Measurements from ENCODE around the gene PYGM.

Gene PYGM

DNA sequence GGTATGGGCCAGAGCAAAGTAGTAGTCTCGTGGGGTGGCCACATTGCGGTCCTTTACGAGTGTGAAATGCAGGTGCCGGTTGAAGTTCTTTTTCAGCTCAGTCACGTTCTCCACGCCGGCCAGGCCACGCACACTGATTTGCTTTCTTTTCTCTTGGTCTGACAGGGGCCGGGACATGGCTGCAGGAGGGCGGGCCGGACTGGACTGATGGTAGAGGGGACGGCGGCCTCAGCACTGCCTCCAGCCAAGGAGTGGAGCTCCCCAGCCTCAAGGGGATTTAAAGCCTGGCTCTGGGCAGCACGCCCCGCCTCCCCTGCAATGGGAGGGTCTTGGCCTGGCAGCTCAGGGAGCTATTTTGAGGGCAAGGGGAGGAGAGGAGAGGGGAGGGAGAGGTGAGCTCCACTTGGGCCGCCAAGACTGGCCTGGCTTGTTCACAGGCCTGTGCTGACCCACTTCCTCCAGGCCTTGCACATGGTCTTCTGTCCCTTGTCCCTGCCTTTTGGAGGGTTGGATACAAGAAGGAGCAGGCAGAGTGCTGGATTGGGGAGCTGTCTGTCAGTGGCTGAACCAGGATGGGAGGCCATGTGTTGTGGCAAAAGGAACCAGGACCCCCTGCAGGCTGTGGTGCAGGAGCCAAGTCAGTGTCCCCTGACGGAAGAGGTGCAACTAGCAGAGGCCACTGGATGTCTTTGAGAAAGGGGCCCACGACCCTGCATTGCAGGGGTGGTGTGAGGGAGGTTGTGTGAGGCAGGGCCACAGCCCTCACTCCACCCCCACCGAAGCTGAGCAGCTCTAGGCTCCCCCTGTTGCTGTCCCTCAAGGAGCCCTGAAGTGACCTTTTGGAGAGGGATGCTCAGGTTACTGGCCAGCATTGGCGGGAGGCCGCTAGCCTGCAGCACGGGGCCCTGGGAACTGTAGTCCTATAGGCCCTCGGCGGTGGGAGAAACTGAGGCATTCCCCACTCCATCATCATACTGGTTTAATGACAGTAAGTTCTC lies at the start of gene PYGM:
Gene PYGM (minus strand): TSS at position 253 of the 998 bp plus-strand sequence. CDS start 76 bp downstream, at position 177.
- DNase-seq = no peak

DNA sequence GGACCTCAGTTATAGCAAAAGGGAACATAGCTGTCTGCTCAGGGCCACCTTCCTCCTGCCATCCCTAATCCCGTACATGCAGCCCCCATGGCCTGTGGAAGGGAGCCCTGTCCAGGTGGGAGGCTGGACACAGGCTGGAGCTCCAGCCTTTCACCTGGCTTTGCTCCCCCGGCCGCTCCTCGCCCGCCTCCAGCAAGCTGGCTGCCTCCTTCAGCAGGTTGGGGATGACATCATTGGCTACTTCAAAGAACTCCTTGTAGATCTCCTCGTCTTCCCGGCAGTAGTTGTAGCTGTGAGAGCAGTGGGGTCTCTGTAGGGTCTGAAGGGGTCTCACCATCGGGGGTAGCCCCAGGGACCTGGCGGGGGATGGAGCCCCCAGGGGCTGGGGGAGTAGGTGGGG lies 45.7 kb upstream of the PYGM start:
- no peak for DNase-seq

DNA sequence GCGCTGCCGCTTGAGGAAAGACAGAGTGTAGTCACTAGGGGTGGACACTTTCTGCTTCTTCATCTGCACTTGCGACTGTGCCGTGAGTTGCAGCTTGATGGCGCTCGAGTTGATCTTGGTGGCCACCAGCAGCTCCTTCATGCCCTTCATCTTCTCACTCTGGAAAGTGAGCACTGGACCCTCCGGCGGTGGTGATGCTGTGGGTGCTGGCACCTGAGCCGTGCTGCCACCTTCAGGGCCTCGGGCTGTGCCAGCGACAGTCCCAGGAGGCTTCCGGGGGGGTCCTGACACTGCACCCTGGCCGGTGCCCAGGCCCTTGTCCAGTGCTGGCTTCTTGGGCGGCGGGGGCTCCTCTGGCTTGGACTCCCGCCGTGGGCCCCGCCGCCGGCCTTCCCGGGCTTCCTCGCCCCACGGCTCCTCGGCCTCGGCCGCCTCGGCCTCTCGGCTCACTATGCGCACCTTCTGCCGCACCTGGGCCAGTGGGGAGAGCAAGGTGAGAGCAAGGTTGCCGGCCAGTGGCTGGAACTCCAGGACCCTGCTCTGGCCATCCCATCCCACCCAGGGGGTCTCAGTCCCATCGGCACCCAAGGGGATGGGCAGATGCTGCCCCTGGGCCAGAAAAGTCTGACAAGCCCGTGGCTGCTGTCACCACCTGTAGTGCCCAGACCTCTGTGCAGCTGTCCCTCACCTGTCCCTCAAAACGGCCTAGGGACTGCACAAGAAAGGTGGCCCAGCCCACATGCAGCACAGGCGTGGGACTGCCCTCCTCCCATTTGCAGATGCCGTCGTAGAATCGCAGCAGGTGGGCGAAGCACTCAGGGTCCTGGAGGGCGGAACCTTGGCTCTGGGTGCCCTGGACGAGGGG lies 44.8 kb upstream of the PYGM start:
- no peak for DNase-seq

DNA sequence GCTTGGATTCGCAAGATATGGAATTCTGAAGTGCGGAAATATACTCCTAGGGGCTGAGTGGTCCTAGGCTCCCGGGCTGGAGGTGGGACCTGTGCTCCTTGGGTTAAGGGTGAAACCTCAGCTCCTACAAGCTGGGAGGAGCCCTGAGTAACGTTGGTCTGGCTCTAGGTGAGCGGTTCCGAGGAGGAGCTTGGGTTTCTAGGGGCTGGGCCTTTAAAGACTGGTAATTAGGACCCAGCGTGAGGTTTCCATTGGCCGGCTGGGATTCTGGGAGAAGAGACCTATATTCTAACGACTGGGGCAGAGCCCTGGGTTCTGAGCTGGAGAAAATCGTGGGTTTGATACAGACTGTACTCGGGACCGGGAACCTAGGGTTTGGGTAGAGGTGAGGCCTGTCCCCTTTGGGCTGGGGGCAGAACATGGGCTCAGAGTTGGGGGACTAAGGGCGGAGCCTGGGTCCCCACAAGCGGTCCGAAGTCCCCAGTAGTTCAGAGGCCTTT lies 44.1 kb upstream of the PYGM start:
- no peak for DNase-seq

DNA sequence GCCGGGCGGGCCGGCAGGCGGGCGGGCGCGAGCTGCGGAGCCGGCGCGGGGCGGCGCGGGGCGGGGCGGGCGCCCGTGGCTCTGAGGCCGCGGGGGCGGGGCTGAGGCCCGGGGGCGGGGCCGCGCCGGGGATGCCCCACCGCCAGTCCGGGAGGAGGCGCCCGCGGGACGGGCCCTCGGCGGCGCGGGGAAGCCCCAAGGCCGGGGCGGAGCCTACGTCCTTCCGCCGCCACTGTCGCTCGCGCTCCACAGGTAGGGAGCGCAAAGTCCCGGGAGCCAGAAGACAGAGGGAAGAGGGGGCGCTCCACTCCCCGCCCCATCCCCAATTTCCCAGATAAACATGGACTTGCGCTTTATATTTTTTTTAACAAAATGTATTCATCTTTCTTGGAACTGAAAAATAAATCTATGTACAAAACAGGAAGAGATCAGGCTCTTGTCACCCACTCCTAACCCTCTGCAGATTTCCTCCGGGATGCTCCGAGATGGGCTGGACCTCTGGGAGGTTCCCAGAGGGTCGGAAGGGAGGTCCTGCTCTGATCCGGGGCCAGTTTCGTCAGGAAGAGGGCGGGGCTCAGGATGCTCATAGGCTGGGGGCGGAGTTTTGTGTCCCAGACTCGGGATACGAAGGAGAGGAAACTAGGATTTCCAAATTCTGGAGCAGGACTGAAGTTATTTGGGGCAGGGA lies 43.5 kb upstream of the PYGM start, which contains the start of gene MAP4K2:
Gene MAP4K2 (minus strand): TSS at position 57 of the 688 bp plus-strand sequence. CDS start 65 bp downstream, outside the sequence.
- peak; percentile 74 to 88 for DNase-seq

DNA sequence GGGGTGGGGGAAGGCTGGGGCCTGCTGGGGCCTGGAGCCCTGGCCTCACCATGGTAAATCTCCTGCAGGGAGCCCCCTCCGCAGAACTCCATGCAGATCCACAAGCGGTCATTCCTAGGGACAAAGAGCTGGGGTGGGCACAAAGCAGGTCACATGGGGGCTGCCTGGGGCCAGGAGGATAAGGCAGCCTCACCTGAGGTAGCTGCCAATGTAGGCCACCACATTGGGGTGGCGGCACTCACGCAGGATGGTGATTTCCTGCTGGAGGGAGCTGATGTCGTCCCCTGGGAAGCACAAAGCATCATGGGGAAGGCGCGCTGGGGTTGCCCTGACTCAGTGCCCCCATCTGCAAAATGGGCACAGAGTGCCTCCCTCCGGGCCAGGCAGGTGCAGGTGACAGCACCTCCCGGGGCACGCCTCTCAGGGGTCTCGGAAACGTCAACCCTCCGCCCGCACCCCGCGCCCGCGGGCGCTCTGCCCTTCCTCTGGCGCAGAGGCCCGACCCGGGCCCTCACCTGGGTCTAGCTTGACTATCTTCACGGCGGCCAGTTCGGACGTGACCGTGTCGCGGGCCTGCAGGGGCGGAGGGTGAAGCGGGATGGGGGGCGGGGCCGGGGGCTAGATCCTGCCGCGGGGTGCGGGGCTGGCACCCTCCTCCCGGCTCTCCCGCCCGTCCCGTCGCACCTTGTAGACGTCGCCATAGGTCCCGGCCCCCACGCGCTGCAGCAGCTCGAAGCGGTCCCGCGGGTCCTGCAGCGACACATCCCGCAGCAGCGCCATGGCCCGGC lies 42.8 kb upstream of the PYGM start:
- no peak for DNase-seq

DNA sequence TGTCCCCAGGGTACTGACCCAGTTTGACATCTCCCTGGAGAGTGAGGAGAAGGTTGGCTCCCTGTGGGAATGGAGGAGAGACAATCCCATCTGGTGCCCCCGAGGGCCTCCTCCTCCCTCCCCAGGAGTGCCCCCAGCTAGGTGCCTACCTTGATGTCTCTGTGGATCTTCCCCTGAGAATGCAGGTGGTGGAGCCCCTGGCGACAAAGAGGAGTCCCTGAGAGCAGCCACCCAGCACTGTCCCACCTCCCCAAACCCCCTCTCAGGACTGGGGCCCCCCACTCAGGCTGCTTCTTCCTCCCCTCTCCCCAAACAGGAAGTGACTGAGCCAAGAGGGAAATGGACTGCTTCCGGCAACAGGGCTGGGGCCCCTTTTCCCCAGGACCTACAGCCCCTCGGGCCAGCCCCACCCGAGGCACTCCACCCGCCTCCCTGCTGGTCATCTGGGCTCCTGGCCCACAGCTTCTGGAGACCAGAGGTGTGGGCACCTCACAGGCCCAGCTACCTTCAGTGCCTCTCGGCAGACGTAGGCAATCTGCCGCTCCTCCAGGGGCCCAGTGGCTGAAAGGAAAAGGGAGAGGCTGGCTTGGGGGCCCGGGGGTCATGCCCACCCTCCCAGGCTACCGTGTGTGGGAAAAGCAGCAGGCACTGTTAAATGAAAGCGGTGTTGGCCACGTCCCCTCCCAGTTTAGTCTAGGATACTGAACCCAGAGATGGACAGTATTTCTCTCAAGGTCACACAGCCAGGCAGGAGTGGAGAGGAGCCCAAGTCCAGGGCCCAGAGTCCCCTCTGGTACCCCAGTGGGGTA lies 42.0 kb upstream of the PYGM start:
- DNase-seq = no peak

DNA sequence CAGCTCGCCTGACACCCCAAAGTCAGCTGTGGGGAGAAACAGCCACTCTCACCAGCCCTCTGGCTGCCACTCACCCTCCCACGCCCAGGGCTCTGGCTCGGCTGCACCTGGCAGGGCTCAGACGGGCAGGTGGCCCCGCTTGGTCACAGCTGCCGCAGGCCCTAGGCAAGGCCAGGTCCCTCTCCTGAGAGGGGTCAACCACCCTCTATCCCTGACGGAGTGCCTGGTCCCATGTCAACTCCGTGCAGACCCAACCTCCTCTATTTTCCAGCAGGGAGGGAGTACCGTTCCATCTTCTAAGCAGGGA lies 41.3 kb upstream of the PYGM start:
- DNase-seq = no peak

DNA sequence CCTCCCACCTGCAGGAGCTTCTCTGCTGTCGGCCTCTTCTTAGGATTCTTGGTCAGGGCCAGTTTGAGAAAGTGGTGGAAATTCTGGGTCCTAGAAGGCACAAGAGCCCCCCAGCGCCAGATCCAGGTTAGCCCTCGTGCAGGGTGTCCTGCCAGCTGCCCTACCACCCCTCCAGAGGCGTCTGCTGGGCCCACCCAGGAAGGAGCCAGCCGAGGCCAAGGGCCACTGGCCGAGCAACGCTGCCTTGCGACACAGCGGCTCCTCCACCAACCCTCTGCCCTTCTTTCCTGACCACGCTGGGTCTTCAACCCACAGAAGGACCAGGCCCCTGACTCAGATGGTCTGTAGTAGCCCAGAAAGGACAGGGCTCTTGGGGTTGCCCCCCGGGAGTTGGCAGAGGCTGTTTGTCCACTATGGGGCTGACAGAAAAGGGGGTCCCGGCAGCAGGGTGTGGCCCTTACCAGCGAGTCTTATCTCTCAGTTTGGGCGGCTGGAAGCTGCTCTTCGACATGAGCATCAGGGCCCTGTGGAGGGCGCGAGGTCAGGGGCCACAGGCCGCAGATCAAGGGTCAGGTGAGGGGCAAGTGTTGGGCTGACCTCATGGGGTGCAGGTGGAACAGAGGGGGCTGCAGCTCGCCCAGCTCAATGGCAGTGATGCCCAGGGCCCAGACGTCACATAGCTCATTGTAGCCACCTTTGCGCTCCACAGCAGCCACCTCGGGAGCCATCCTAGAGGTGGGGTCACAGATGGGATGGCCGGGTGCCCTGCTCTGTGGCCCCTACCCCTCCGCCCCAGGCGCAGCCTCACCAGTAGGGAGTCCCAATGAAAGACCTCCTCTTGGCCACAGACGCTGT lies 40.8 kb upstream of the PYGM start:
- DNase-seq = no peak

DNA sequence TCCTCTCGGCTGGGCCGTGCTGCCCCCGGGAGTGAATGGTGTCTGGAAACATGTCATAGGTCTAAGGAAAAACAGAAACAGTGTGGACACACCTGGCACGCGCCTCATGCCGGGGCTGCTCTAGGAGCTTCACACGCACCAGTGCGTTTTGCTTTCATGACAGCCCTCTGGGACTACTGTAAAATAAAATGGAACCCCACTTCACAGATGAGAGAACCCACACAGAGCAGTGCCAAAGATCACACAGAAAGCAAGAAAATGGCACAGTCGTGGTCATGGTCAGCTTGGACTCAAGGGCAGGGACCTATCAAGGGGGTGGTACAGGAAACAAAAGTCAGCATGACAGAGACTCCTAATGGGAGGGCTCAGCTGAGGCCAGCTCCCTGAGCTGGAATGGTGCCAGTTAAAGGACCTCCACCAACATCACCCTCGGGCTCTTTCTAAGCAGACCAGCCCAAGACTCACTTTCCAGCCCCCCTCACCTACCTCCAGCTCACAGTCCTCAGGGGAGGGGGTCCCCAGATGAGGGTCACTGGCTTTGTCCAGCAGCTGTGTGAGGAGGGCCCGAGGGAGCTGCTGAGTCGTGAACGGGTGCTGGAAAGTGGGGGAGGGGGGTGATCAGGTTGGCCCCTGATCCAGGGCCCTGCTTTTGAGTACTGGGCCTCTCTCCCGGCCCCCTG lies 40.0 kb upstream of the PYGM start:
- DNase-seq = no peak

DNA sequence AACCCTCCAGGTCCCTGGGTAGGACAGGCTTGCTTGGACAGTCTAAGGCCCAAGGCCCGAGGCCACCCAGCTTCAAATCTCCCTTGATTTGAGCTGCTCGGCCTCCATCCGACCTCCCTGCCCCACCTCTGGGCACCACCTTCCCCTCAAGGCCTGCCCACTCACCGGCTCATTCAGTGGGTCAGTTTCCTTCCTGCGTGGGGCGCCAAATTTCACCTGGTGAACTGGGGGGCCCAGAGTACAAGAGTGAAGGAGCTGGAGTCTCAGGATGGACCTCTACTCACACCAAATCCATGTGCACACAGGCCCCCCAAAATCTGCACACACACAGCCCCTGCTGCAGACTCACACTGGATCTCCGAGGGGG lies 39.5 kb upstream of the PYGM start:
- no peak for DNase-seq

DNA sequence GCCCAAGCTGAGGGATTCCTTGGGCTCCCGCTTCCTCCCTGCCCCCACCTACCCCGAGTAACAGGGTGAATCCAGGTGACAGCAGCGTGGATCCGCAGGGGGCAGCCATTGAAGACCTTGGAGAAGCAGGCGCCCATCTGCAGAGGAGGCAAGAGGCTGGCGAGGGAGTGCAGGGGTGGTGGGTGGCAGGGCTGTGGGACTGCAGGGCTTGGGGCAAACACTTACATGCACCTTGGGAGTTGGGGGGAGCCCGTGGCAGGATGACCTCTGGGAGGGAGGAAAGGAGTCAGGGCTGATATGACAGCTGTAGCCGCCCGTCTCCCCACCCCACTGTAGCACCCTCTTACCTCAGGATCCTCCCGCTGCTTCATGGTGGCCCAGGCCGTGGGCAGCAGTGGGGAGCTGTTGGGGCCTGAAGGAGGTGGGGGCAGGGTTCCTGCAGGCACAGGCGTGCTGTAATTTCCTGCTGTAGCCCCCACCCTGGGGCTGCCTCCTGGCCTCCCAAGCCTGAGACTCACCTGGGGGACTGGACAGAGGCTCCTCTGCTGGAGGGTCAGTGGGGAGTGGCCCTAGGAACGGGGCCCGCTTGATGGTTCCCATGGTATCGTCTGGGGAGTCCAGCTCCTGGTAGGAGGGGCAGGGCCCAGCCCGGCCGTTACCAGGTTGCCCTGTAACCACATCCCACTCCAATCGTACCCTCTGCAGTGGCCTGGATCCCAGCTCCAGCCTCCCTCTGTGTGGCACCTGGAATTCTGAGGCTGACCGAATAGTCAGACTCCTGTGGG lies 37.2 kb upstream of the PYGM start:
- DNase-seq = no peak

DNA sequence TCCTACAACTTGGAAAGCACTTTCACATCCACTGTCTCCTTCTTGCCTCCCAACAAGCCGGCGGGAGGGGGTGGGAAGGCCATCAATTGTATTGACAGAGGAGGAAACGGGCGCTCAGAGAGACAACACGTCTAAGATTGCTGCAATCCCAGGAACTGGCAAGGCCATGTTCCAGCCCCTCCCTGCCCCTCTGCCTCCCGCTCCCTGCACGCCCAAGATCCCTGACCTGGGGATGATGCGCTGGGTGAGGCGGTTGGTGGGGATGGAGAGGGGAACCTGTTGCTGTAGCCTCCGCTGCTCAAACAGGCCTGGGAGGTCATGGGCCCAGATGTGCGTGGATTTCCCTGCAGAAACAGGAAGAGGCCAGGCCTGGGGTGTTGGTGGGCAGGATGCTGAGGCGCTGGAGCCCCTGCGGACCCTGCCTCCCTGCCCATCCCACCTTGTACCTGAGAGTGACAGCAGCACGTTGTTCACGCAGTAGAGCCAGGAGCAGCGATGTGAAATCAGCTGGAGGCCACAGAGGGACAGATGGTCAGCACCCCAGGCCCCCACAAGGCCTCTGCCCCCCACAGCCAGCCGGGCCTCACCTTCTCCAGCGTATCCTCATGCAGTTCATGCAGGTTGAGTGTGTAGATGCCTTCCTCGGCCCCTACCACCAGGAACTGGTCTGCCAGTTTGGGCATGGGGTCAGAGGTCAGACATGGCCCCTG lies 36.4 kb upstream of the PYGM start:
- no peak for DNase-seq

DNA sequence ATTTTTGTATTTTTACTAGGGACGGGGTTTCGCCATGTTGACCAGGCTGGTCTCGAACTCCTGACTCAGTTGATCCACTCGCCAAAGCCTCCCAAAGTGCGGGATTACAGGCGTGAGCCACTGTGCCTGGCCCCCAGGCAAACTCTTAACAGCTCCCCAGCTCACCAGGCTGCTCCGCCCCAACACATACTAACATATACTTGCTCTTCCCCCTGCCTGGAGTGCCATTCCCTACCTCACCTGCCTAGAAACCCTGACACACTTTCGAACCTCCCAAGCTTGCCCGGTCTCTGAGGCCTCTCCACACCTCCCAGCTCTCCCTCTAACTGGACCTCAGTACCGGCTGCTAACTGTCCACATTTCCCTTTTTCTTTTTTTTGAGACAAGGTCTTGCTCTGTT lies 34.8 kb upstream of the PYGM start:
- no peak for DNase-seq

DNA sequence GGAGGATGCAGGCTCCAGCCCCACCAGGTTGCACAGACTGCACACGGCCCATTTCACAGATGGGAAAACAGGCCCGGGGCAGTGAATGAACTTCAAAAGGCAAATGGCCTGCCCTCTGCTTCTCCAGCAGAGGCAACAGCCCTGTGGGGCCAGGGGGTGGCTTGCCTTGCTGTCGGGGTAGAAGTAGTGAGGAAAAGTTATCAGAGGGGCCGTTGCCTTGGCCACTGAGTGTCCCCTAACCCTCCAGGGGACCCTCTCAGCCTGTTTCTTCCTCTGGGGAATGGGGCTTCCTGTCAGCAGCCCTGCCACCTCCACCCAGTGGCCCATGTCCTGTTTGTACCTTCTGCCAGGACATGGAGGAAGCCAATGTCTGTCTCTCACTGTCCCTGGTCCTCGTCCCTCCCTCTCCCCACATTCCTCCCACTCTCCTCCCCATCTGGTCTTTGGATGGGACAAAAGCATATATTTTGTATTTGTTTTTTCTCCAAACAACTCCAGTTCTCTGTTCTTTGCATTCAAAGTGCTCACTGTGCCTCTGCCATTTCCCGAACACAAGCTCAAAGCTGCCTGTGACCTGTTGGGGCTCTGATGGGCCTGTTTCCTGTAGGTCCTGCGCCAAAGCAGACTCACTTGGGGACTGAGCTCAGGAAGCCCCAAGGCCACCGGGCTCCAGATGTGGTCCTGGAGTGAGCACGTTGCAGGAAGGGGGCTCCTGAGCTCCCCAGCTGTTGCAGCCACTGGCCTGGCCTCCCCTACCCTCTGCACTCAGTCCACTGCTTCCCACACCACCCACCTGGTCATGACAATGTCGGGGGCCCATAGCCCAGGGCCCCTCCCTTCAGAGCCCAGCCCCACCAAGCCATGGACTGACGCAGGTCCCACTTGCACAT lies 33.7 kb upstream of the PYGM start:
- no peak for DNase-seq

DNA sequence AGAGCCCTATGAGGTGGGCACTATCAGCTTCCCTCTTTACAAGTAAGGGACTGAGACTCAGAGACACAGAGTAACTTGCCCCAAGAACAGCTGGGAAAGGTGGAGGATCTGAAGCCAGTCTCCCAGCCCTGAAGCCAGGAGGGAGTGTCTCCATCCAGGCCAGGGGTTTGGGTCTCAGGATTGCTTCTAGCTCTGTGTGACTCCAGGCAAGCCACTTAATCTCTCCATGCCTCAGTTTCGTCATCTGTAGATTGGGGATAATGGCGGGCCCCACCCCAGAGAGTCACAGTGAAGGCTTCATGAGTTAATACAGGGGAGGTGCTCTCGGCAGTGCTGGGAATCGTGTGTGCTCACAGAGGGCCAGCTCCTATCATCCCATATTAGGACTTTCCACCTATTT lies 32.7 kb upstream of the PYGM start:
- DNase-seq = no peak

DNA sequence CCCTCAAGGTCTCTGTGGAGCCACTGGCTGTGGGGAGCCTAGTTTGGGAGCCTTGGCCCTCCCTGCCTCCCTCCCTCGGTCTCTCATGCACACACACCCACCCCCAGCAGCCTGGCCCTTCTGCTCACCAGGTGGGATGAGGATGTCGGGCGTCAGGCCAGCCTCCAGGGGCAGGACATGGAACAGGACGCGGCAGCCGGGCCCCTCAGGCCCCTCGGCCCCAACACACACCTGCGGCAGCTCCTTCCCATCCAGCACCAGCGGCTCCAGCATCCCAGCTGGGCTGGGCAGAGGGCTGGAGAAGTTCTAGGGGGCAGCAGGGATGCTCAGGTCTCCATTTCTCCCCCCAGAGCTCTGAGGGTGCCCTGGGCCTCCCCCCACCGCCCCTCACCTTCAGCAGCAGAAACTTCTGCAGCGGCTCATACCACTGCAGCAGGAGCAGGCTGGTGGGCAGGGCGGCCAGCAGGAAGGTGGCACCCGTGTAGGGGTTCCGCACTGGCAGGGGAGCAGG lies 32.1 kb upstream of the PYGM start:
- DNase-seq = no peak
